HepG2 (cell line): Measurements from ENCODE around the gene BEX2. TPM values are rescaled to one million over a fixed set of nuclear protein-coding genes. Genes with fewer than 3 reads are reported as not detected.
"Not testable (repeated sequence)": the region's sequence is repeated elsewhere in the genome, so short reads cannot be mapped to it uniquely, and the experiment has no call there.

ENCODE experiments used
- ATAC-seq: fragments of 200-7000 bp; cut with Tn5 transposase; 3 replicates; pipeline ENCODE4 v1.9.1; 2020; ENCODE audit warnings: mild to moderate bottlenecking, moderate library complexity
- BruUV-seq: library from RNA; stranded (reverse); fragments of 400-500 nt; replicated peaks from 2 replicates; lab custom pipeline; 2021; lab: Mats Ljungman, UMichigan
- CTCF ChIA-PET: fragments of 300-600 bp; formaldehyde crosslinking; extraction: SDS; loops from one replicate; lab custom pipeline; 2021; ENCODE audit warnings: low total read pairs, inconsistent platforms, low intra/inter-chr PET ratio; lab: Yijun Ruan, JAX
- POLR2A ChIA-PET: fragments of 350-600 bp; sonication (Branson Sonifier 250); formaldehyde crosslinking; loops from one replicate; lab custom pipeline; 2020; ENCODE audit warnings: antibody characterized with exemption, inconsistent platforms; lab: Yijun Ruan, JAX
- DNase-seq: peaks from one replicate; pipeline ENCODE4 v3.0.0-alpha.2; 2015; ENCODE audit warnings: low spot score
- FAIRE-seq: peaks from 3 replicates; lab custom pipeline; 2011; peaks lifted over from hg19 to GRCh38; lab: Jason Lieb, UNC
- H2AFZ ChIP-seq: one replicate; pipeline ENCODE4 v1.6.1; 2011; ENCODE audit warnings: low read length, inconsistent platforms
- H3K27ac ChIP-seq: fragments of 300-600 bp; 3 replicates; pipeline ENCODE4 v1.8.0; 2011; ENCODE audit warnings: mixed run types, mild to moderate bottlenecking, mixed read lengths, low read length, inconsistent platforms; ENCODE audit not compliant: insufficient read depth; ENCODE audit errors: extremely low read length
- H3K27me3 ChIP-seq, 2 experiments: fragments of 200-600 bp in 1 of 2; 2 replicates in 1 of 2; 3 replicates in 1 of 2; pipeline versions ENCODE4 v1.6.0 to v1.8.0; 2011; ENCODE audit warnings: low read length in 2 of 2, mild to moderate bottlenecking in 2 of 2, moderate library complexity in 2 of 2, inconsistent platforms in 1 of 2; ENCODE audit not compliant: insufficient read depth in 2 of 2, control insufficient read depth in 1 of 2
- H3K36me3 ChIP-seq, 2 experiments: fragments of 200-600 bp in 1 of 2; replicated peaks in 1 of 2; 2 replicates in 1 of 2; 3 replicates in 1 of 2; pipeline versions ENCODE4 v1.5.1 to v1.8.0; 2011; ENCODE audit warnings: low read length in 2 of 2, inconsistent platforms in 1 of 2; ENCODE audit not compliant: insufficient read depth in 2 of 2, control insufficient read depth in 1 of 2
- H3K4me1 ChIP-seq: 2 replicates; pipeline ENCODE4 v1.5.1; 2012; ENCODE audit warnings: low read length, inconsistent platforms; ENCODE audit not compliant: insufficient read depth
- H3K4me2 ChIP-seq: 2 replicates; pipeline ENCODE4 v1.6.0; 2011; ENCODE audit warnings: low read depth, low read length, inconsistent platforms
- H3K4me3 ChIP-seq, 3 experiments: fragments of 200-600 bp in 1 of 3; sonication (generic), shearing (Covaris generic) in 1 of 3; replicated peaks in 1 of 3; 2 replicates each; pipeline ENCODE4 v1.5.1; 2011 to 2016; ENCODE audit warnings: low read length in 3 of 3, inconsistent platforms in 2 of 3, low read depth in 2 of 3, mild to moderate bottlenecking in 2 of 3, control low read depth in 1 of 3, mixed read lengths in 1 of 3; ENCODE audit not compliant: insufficient read depth in 1 of 3
- H3K79me2 ChIP-seq: one replicate; pipeline ENCODE4 v1.6.1; 2011; ENCODE audit warnings: low read length, inconsistent platforms; ENCODE audit not compliant: insufficient read depth
- H3K9ac ChIP-seq: 2 replicates; pipeline ENCODE4 v1.6.0; 2011; ENCODE audit warnings: mild to moderate bottlenecking, low read depth, low read length, inconsistent platforms; ENCODE audit not compliant: insufficient read depth
- H3K9me3 ChIP-seq: 2 replicates; pipeline ENCODE4 v1.5.1; 2012; ENCODE audit warnings: mild to moderate bottlenecking, low read length
- H4K20me1 ChIP-seq: 2 replicates; pipeline ENCODE4 v1.6.0; 2011; ENCODE audit warnings: inconsistent platforms, mild to moderate bottlenecking, low read length, moderate library complexity; ENCODE audit not compliant: insufficient read depth
- BRCA1 ChIP-seq: sonication (generic); formaldehyde crosslinking; IDR thresholded peaks from 2 replicates; pipeline ENCODE4 v1.4.0; 2020; ENCODE audit warnings: missing genetic modification reagents
- BRD4 ChIP-seq: sonication (generic); formaldehyde crosslinking; IDR thresholded peaks from 2 replicates; pipeline ENCODE4 v1.4.0; 2020; ENCODE audit warnings: missing genetic modification reagents
- CAMTA2 ChIP-seq: sonication (generic); formaldehyde crosslinking; IDR thresholded peaks from 2 replicates; pipeline ENCODE4 v1.4.0; 2020; ENCODE audit warnings: mild to moderate bottlenecking, missing genetic modification reagents, borderline replicate concordance
- GLI4 ChIP-seq: sonication (generic); formaldehyde crosslinking; IDR thresholded peaks from 2 replicates; pipeline ENCODE4 v1.5.1; 2020; ENCODE audit warnings: missing genetic modification reagents, mild to moderate bottlenecking, moderate library complexity, borderline replicate concordance
- IKZF1 ChIP-seq: fragments of 450-650 bp; IDR thresholded peaks from 2 replicates; pipeline ENCODE4 v1.7.1; 2016
- NFE2L1 ChIP-seq: sonication (generic); formaldehyde crosslinking; IDR thresholded peaks from 2 replicates; pipeline ENCODE4 v1.4.0; 2020; ENCODE audit warnings: missing genetic modification reagents, mild to moderate bottlenecking, borderline replicate concordance
- RFXANK ChIP-seq: IDR thresholded peaks from 2 replicates; pipeline ENCODE4 v1.6.1; 2016
- ZFP1 ChIP-seq: IDR thresholded peaks from 2 replicates; pipeline ENCODE4 v1.6.1; 2016
- ZNF335 ChIP-seq: sonication (generic); formaldehyde crosslinking; IDR thresholded peaks from 2 replicates; pipeline ENCODE4 v1.4.0; 2020; ENCODE audit warnings: missing genetic modification reagents
- WGBS: methylation state at CpG from one replicate; pipeline ENCODE4 v1.1.6; 2017; ENCODE audit warnings: low lambda C conversion rate; 5-methylcytosine and 5-hydroxymethylcytosine counted together
- in situ Hi-C: cut with HindIII; loops from 2 replicates; pipeline ENCODE4 v1.10.0; 2017; ENCODE audit warnings: low pct_unique_long_range_greater_than_20kb; ENCODE audit not compliant: extremely low pct_ligation_motif_present
- intact Hi-C: fragments of 100-400 bp; cut with micrococcal nuclease; formaldehyde crosslinking; loops from one replicate; pipeline ENCODE4 v1.10.0; 2022; ENCODE audit not compliant: unreplicated experiment
- polyA plus RNA-seq, 8 experiments: library from polyadenylated mRNA; depleted of rRNA in 3 of 8; stranded (reverse) in 7 of 8; unstranded in 1 of 8; fragments of >200 nt; fragmentation: Illumina TruSeq in 4 of 8; extraction: Trizol in 4 of 8; gene quantifications; 2 replicates each; pipeline versions ENCODE4 v1.2.1 to v1.2.3, GENCODE V29; 2011 to 2016; ENCODE audit warnings: low read depth in 4 of 8, missing spikeins in 1 of 8, mixed read lengths in 1 of 8; ENCODE audit not compliant: insufficient read depth in 1 of 8
- total RNA-seq, 5 experiments: library from RNA; depleted of rRNA; stranded (reverse); fragments of >200 nt; fragmentation: Illumina TruSeq; extraction: Trizol; gene quantifications; 2 replicates each; pipeline ENCODE4 v1.2.3, GENCODE V29; 2016; ENCODE audit warnings: low read depth in 1 of 5

Gene BEX2
- total and polyA plus RNA-seq, 2 of the 13 experiments (the other 11 are each of a cell fraction or from before 2014, with no cell fraction given) = 0.46 to 0.54 TPM

DNA sequence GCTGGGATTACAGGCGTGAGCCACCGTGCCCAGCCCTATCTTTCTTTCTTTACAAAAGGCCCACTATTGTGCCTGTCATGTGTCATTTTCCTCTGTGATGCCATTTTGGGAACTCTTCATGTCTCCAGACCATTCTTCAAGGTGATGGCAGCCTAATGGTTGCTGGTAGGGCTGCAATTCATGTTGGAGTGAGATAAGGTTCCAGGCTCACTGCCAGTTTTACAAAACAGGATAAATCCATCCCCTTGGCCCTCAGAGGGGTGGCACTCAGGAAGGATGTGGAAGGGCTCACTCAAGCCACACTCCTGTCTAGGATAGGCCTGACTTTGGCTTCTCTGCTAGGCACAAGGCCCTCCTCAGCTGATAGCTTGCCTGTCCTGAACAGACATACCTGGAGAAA is 49.3 kb upstream of the BEX2 start:
- Histone ChIP-seq H3K4me1 (peaks cover 33% of the 10 kb centered on the region), H3K4me2 (no peak overlapping the region), H4K20me1 (no peaks in the 10 kb centered on the region), H3K27ac (no peak overlapping the region), H3K9me3 (no peaks in the 10 kb centered on the region), H3K79me2 (peaks cover 5% of the 10 kb centered on the region), H2AFZ (no peak overlapping the region), H3K9ac (no peak overlapping the region), H3K4me3 (no peak overlapping the region), H3K27me3 (no peaks in the 10 kb centered on the region; a peak in 1 of 5 replicates), H3K36me3 (no peaks in the 10 kb centered on the region)
- ATAC-seq (no peak), FAIRE-seq (no peak), DNase-seq (no peak)
- BruUV-seq = no TSS peak
- 100% methylated on average over 2 of the region's 2 CpGs for WGBS
- POLR2A ChIA-PET = no interaction called here
- in situ Hi-C loops = no loop called here
- CTCF ChIA-PET = no interaction called here
- no peak for TF ChIP-seq RFXANK (CRISPR knock-in tag)
- no peak for TF ChIP-seq NFE2L1 (CRISPR knock-in tag)
- no peak for TF ChIP-seq ZFP1 (CRISPR knock-in tag)
- TF ChIP-seq GLI4 (CRISPR knock-in tag) = no peak
- TF ChIP-seq IKZF1 = no peak
- no peak for TF ChIP-seq BRCA1 (CRISPR knock-in tag)
- no peak for TF ChIP-seq CAMTA2 (CRISPR knock-in tag)
- no peak for TF ChIP-seq BRD4 (CRISPR knock-in tag)
- no peak for TF ChIP-seq ZNF335 (CRISPR knock-in tag)
- intact Hi-C loops = no loop called here

- POLR2A ChIA-PET, CTCF ChIA-PET, BruUV-seq, H3K36me3 ChIP-seq, H3K27me3 ChIP-seq, H3K9me3 ChIP-seq, H3K9ac ChIP-seq, H3K27ac ChIP-seq, H3K79me2 ChIP-seq, H3K4me2 ChIP-seq, DNase-seq, in situ Hi-C loops, intact Hi-C loops, ATAC-seq, H4K20me1 ChIP-seq, H2AFZ ChIP-seq, H3K4me3 ChIP-seq, FAIRE-seq: not testable (repeated sequence)
- peaks cover 33% of the 10 kb centered on the region for H3K4me1 ChIP-seq
- WGBS = 94% methylated on average over 3 of the region's 3 CpGs
Observed at GRCh38 chrX:103359605-103360004, 48.8 kb upstream of the BEX2 start.
